DOHH2 (cell line): Measurements from ENCODE around the gene NKAIN2.

ENCODE experiments used
- CTCF ChIP-seq: fragments of 200-600 bp; sonication (generic); IDR thresholded peaks from one replicate; pipeline ENCODE4 v1.5.1; 2014; ENCODE audit warnings: antibody characterized with exemption, mild to moderate bottlenecking, low read depth, low read length; ENCODE audit not compliant: poor library complexity, severe bottlenecking
- EZH2phosphoT487 ChIP-seq: fragments of 200-600 bp; sonication (generic); IDR thresholded peaks from 2 replicates; pipeline ENCODE4 v1.6.1; 2017; ENCODE audit warnings: borderline replicate concordance, mild to moderate bottlenecking, antibody characterized with exemption, low read length, moderate library complexity, mixed read lengths

- TF ChIP-seq CTCF (no peak), EZH2phosphoT487 (no peak)
Measured at GRCh38 chr6:123811378-123811777, 7.7 kb downstream of the NKAIN2 start.
